GM12878 (cell line): ENCODE measurements around the gene ASPHD1. TPM values are rescaled to one million over a fixed set of nuclear protein-coding genes. Genes with fewer than 3 reads are reported as not detected.

Experiments
- ATAC-seq: fragments of 200-7000 bp; cut with Tn5 transposase; 3 replicates; pipeline ENCODE4 v1.9.1; 2020; ENCODE audit warnings: mild to moderate bottlenecking, moderate library complexity
- BruUV-seq: library from RNA; stranded (reverse); fragments of 400-500 nt; replicated peaks from 2 replicates; lab custom pipeline; 2021; lab: Mats Ljungman, UMichigan
- CTCF ChIA-PET: fragments of 300-600 bp; sonication (Branson Sonifier 250); formaldehyde crosslinking; extraction: SDS; loops from one replicate; lab custom pipeline; 2021; ENCODE audit warnings: inconsistent platforms; lab: Yijun Ruan, JAX
- POLR2A ChIA-PET: fragments of 350-600 bp; formaldehyde crosslinking; extraction: SDS; loops from one replicate; lab custom pipeline; 2021; ENCODE audit warnings: inconsistent platforms; lab: Charles Lee
- RAD21 ChIA-PET: fragments of 300-600 bp; sonication (Branson Sonifier 250); formaldehyde crosslinking; loops from one replicate; lab custom pipeline; 2023; ENCODE audit warnings: antibody characterized with exemption; ENCODE audit not compliant: unreplicated experiment; lab: Charles Lee
- SMC1A ChIA-PET: fragments of 300-600 bp; sonication (Branson Sonifier 250); formaldehyde crosslinking; loops from one replicate; lab custom pipeline; 2023; ENCODE audit not compliant: unreplicated experiment, uncharacterized antibody; lab: Charles Lee
- DNase-seq: peaks from one replicate; pipeline ENCODE4 v3.0.0-alpha.2; 2011; ENCODE audit warnings: low read depth, low spot score
- FAIRE-seq: peaks from 3 replicates; lab custom pipeline; 2011; peaks lifted over from hg19 to GRCh38; lab: Jason Lieb, UNC
- H2AFZ ChIP-seq: 2 replicates; pipeline ENCODE4 v1.6.0; 2011; ENCODE audit warnings: low read depth, low read length, control low read depth; ENCODE audit not compliant: control insufficient read depth
- H3K27ac ChIP-seq: 2 replicates; pipeline ENCODE4 v1.5.1; 2011; ENCODE audit warnings: control low read depth; ENCODE audit not compliant: control insufficient read depth, insufficient read depth
- H3K27me3 ChIP-seq, 2 experiments: replicated peaks in 1 of 2; 2 replicates each; pipeline versions ENCODE4 v1.6.0 to v1.6.1; 2011; ENCODE audit warnings: low read length in 1 of 2; ENCODE audit not compliant: control insufficient read depth in 2 of 2, insufficient read depth in 2 of 2
- H3K36me3 ChIP-seq, 2 experiments: 2 replicates each; pipeline ENCODE4 v1.5.1; 2011; ENCODE audit warnings: low read length in 1 of 2; ENCODE audit not compliant: control insufficient read depth in 2 of 2, insufficient read depth in 2 of 2
- H3K4me1 ChIP-seq: 2 replicates; pipeline ENCODE4 v1.6.1; 2011; ENCODE audit warnings: mild to moderate bottlenecking, low read length, moderate library complexity, mixed read lengths; ENCODE audit not compliant: control insufficient read depth, insufficient read depth
- H3K4me2 ChIP-seq: 2 replicates; pipeline ENCODE4 v1.6.0; 2011; ENCODE audit warnings: control low read depth; ENCODE audit not compliant: control insufficient read depth, insufficient read depth
- H3K4me3 ChIP-seq: fragments of 200-600 bp; sonication (generic); 2 replicates; pipeline ENCODE4 v1.5.1; 2016
- H3K79me2 ChIP-seq: 2 replicates; pipeline ENCODE4 v1.6.0; 2011; ENCODE audit warnings: low read length; ENCODE audit not compliant: control insufficient read depth, insufficient read depth
- H3K9ac ChIP-seq: 2 replicates; pipeline ENCODE4 v1.8.0; 2011; ENCODE audit warnings: low read length, control low read depth, mixed read lengths; ENCODE audit not compliant: control insufficient read depth, insufficient read depth
- H3K9me3 ChIP-seq: replicated peaks from 3 replicates; pipeline ENCODE4 v1.5.1; 2011; ENCODE audit warnings: mild to moderate bottlenecking, low read length; ENCODE audit not compliant: control insufficient read depth, insufficient read depth
- H4K20me1 ChIP-seq: 2 replicates; pipeline ENCODE4 v1.6.0; 2011; ENCODE audit not compliant: control insufficient read depth, insufficient read depth
- ASH2L ChIP-seq: fragments of 300-600, 200-600 bp; sonication (generic); IDR thresholded peaks from 2 replicates; pipeline ENCODE4 v1.6.1; 2017; ENCODE audit warnings: low read depth, mild to moderate bottlenecking, borderline replicate concordance
- ATF3 ChIP-seq: IDR thresholded peaks from 2 replicates; pipeline ENCODE4 v1.6.1; 2011; ENCODE audit warnings: low read depth, mild to moderate bottlenecking, low read length, moderate library complexity, borderline replicate concordance; ENCODE audit errors: extremely low read depth
- CHD1 ChIP-seq: IDR thresholded peaks from 2 replicates; pipeline ENCODE4 v1.6.1; 2012; ENCODE audit warnings: low read depth, low read length, improper control_type of control experiment
- CHD2 ChIP-seq: IDR thresholded peaks from 2 replicates; pipeline ENCODE4 v1.6.1; 2011; ENCODE audit warnings: low read depth, low read length, improper control_type of control experiment, borderline replicate concordance
- CREM ChIP-seq: IDR thresholded peaks from 2 replicates; pipeline ENCODE4 v1.6.1; 2014; ENCODE audit warnings: antibody characterized with exemption, low read depth
- EZH2 ChIP-seq: IDR thresholded peaks from 2 replicates; pipeline ENCODE4 v1.6.1; 2012; ENCODE audit warnings: low read depth, mild to moderate bottlenecking, control low read depth, inconsistent platforms, low read length, borderline replicate concordance; ENCODE audit not compliant: control insufficient read depth
- FOS ChIP-seq: IDR thresholded peaks from 3 replicates; pipeline ENCODE4 v1.6.1; 2011; ENCODE audit warnings: borderline replicate concordance; ENCODE audit not compliant: insufficient read length; ENCODE audit errors: extremely low read depth
- HCFC1 ChIP-seq: fragments of 150-350 bp; IDR thresholded peaks from 2 replicates; pipeline ENCODE4 v1.6.1; 2014; ENCODE audit warnings: low read length
- IRF4 ChIP-seq: IDR thresholded peaks from 2 replicates; pipeline ENCODE4 v1.6.1; 2011; ENCODE audit warnings: low read depth, low read length
- MEF2A ChIP-seq: IDR thresholded peaks from 2 replicates; pipeline ENCODE4 v1.6.1; 2011; ENCODE audit warnings: low read depth, mild to moderate bottlenecking, low read length, moderate library complexity; ENCODE audit not compliant: insufficient read depth
- PML ChIP-seq: IDR thresholded peaks from 2 replicates; pipeline ENCODE4 v1.6.1; 2012; ENCODE audit warnings: low read length, inconsistent platforms
- RELA ChIP-seq: fragments of 450-650 bp; IDR thresholded peaks from 2 replicates; pipeline ENCODE4 v1.8.0; 2014; ENCODE audit warnings: borderline replicate concordance; ENCODE audit not compliant: partially characterized antibody
- RELB ChIP-seq: fragments of 450-650 bp; IDR thresholded peaks from 2 replicates; pipeline ENCODE4 v1.6.1; 2017; ENCODE audit warnings: low read depth, mild to moderate bottlenecking, moderate library complexity
- SMC3 ChIP-seq: IDR thresholded peaks from 2 replicates; pipeline ENCODE4 v1.6.1; 2011; ENCODE audit warnings: low read length, improper control_type of control experiment, borderline replicate concordance
- ZNF384 ChIP-seq: IDR thresholded peaks from 2 replicates; pipeline ENCODE4 v1.6.1; 2012; ENCODE audit warnings: low read depth, mild to moderate bottlenecking, low read length, improper control_type of control experiment, borderline replicate concordance
- ZSCAN29 ChIP-seq: fragments of 450-650 bp; IDR thresholded peaks from 2 replicates; pipeline ENCODE4 v1.6.1; 2017; ENCODE audit warnings: mild to moderate bottlenecking, moderate library complexity
- ZZZ3 ChIP-seq: IDR thresholded peaks from 2 replicates; pipeline ENCODE4 v1.6.1; 2011; ENCODE audit warnings: low read depth; ENCODE audit not compliant: control insufficient read depth, insufficient read length
- WGBS: methylation state at CpG from one replicate; pipeline ENCODE4 v1.1.6; 2016; ENCODE audit warnings: low lambda C conversion rate; ENCODE audit not compliant: insufficient replicate concordance, insufficient coverage; ENCODE audit errors: missing lambda C conversion rate; 5-methylcytosine and 5-hydroxymethylcytosine counted together
- in situ Hi-C: fragments of 300-500 bp; cut with MboI; formaldehyde crosslinking; loops from 9 replicates; pipeline ENCODE4 v1.14.3; 2018; ENCODE audit warnings: mixed read lengths
- intact Hi-C: fragments of 100-400 bp; cut with micrococcal nuclease; formaldehyde crosslinking; loops from one replicate; pipeline ENCODE4 v1.14.2; 2022; ENCODE audit not compliant: unreplicated experiment
- polyA plus RNA-seq, 11 experiments: library from polyadenylated mRNA; depleted of rRNA in 4 of 11; unstranded in 6 of 11; stranded (reverse) in 5 of 11; fragments of >200 nt; fragmentation: Nextera tagmentation in 4 of 11; fragmentation: Illumina TruSeq in 1 of 11; extraction: Ambion mirVana in 4 of 11; extraction: Trizol in 1 of 11; gene quantifications; 1 replicate in 1 of 11; 2 replicates in 10 of 11; pipeline versions ENCODE4 v1.2.1 to v1.2.3, GENCODE V29; 2011 to 2016; ENCODE audit warnings: inconsistent platforms in 2 of 11, missing spikeins in 2 of 11, low read depth in 1 of 11
- total RNA-seq, 4 experiments: library from RNA; depleted of rRNA in 3 of 4; stranded (reverse); fragments of >200 nt in 3 of 4; fragmentation: Illumina TruSeq in 1 of 4; extraction: Trizol in 1 of 4; gene quantifications; 2 replicates each; pipeline versions ENCODE4 v1.2.1 to v1.2.3, GENCODE V29; 2013 to 2021
- TF ChIP-seq, protein P1 (sequence below): IDR thresholded peaks from 2 replicates; pipeline ENCODE4 v1.6.1; 2011; ENCODE audit warnings: borderline replicate concordance, low read depth, mild to moderate bottlenecking, moderate library complexity, mixed read lengths, low read length; ENCODE audit not compliant: insufficient read depth; ENCODE audit errors: extremely low read length
- TF ChIP-seq, protein P2 (sequence below): IDR thresholded peaks from 2 replicates; pipeline ENCODE4 v1.6.1; 2011; ENCODE audit warnings: borderline replicate concordance, low read depth, mild to moderate bottlenecking, moderate library complexity, low read length; ENCODE audit not compliant: insufficient read depth, poor library complexity, severe bottlenecking

Gene ASPHD1
- total and polyA plus RNA-seq, 10 of the 15 experiments (the other 5 are each of a cell fraction or from before 2014, with no cell fraction given) = not detected

- peaks cover 0 to 3% of the 10 kb centered on the region in 2 experiments; a peak in 2 of 4 replicates for H3K36me3 ChIP-seq
- H3K4me3 ChIP-seq = no peak overlapping the region
- H4K20me1 ChIP-seq = no peaks in the 10 kb centered on the region
- no peak overlapping the region for H3K9ac ChIP-seq
- WGBS = 98% methylated on average over 9 of the region's 9 CpGs
- H3K27me3 ChIP-seq = 0 out of 4 replicates have a peak, but pooled peaks cover 0 to 1% of the 10 kb centered on the region in 2 experiments
- DNase-seq (no peak), ATAC-seq (no peak), FAIRE-seq (no peak)
- H2AFZ ChIP-seq = no peak overlapping the region
- in situ Hi-C loops (no loop called here), intact Hi-C loops (loop anchor here (5.0 to 10.0 kb wide), 2 partner anchors 38 to 65 kb away; partner anchors contain the start of genes KCTD13 and MVP)
- H3K79me2 ChIP-seq = peaks cover 7% of the 10 kb centered on the region
- no peak overlapping the region for H3K4me2 ChIP-seq
- CTCF ChIA-PET = no interaction called here
- H3K9me3 ChIP-seq = no peaks in the 10 kb centered on the region
- peaks cover 4% of the 10 kb centered on the region for H3K4me1 ChIP-seq
- POLR2A ChIA-PET = no interaction called here
- RAD21 ChIA-PET = no interaction called here
- no TSS peak for BruUV-seq
- H3K27ac ChIP-seq = no peak overlapping the region
- SMC1A ChIA-PET = no interaction called here
- no peak for TF ChIP-seq FOS
- no peak for TF ChIP-seq RELB
- TF ChIP-seq ZZZ3 = no peak
- no peak for TF ChIP-seq ZNF384
- no peak for TF ChIP-seq EZH2
- no peak for TF ChIP-seq IRF4
- no peak for TF ChIP-seq SMC3
- TF ChIP-seq, protein P1, sequence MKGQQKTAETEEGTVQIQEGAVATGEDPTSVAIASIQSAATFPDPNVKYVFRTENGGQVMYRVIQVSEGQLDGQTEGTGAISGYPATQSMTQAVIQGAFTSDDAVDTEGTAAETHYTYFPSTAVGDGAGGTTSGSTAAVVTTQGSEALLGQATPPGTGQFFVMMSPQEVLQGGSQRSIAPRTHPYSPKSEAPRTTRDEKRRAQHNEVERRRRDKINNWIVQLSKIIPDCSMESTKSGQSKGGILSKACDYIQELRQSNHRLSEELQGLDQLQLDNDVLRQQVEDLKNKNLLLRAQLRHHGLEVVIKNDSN = no peak
- TF ChIP-seq ATF3 = no peak
- no peak for TF ChIP-seq CHD2
- TF ChIP-seq ZSCAN29 = no peak
- TF ChIP-seq MEF2A = no peak
- TF ChIP-seq, protein P2, sequence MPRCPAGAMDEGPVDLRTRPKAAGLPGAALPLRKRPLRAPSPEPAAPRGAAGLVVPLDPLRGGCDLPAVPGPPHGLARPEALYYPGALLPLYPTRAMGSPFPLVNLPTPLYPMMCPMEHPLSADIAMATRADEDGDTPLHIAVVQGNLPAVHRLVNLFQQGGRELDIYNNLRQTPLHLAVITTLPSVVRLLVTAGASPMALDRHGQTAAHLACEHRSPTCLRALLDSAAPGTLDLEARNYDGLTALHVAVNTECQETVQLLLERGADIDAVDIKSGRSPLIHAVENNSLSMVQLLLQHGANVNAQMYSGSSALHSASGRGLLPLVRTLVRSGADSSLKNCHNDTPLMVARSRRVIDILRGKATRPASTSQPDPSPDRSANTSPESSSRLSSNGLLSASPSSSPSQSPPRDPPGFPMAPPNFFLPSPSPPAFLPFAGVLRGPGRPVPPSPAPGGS = no peak
- no peak for TF ChIP-seq RELA
- no peak for TF ChIP-seq HCFC1
- no peak for TF ChIP-seq CREM
- no peak for TF ChIP-seq CHD1
- no peak for TF ChIP-seq PML
- TF ChIP-seq ASH2L = no peak
Measured at GRCh38 chr16:29860218-29860617, 40.1 kb upstream of the ASPHD1 start.
